Measurements from ENCODE around the gene LRP1.

The LRP1 gene

DNA sequence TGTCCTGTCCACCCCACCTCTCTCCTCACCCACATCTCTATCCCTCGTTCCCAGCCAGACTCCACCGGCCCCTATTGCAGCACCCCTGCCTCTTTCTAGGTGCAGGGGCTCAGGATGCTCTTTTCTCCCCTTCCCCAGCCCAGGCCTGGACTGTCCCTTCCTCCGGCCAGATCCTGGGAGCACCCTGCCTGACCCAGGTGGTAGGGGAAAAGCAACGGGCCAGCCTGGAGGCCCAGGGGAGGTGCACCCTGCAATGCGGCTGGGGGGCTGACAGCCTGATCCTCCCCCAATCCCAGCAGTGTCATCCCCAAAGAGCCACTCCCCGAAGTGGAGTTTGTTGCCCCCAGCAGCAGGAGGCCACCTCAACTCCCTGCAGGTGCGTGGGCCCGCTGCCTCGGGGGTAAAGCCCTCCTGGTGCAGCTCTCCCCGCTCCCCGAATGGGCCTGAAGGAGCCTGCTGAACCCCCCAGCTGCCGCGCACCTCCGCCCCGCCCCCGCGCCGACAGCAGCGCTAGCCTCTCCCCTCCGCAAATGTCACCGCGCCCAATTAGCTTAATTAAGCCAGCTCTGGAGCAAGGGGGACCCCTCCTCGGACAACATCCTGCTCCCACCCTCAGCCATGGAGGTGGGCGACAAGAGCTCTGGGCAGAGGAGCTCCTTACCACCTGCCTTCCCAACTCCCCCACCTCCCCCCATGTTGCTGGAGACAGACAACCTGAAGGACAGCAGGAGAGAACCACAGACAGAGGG is 93.1 kb downstream of the LRP1 start:
- Histone ChIP-seq H3K27me3 (ENCODE audit: insufficient read depth, poor library complexity, severe bottlenecking) (peaks cover 84% of the 10 kb centered on the region), H3K4me3 (replicated peaks; ENCODE audit: insufficient read depth, low read length) (no peak overlapping the region), H3K27ac (replicated peaks) (no peak overlapping the region)
- no peak for TF ChIP-seq REST (IDR thresholded peaks at IDR 0.05; ENCODE audit: insufficient replicate concordance, low read depth)
- no peak for TF ChIP-seq SPI1 (IDR thresholded peaks at IDR 0.05; ENCODE audit: borderline replicate concordance, low read depth)
- TF ChIP-seq GABPA (IDR thresholded peaks at IDR 0.05; ENCODE audit: low read depth) = no peak
- TF ChIP-seq CTCF (IDR thresholded peaks at IDR 0.05; ENCODE audit: insufficient read depth, low read length) = no peak
- no peak for DNase-seq (ENCODE audit: low read depth in 1 of 2, low spot score in 1 of 2)

DNA sequence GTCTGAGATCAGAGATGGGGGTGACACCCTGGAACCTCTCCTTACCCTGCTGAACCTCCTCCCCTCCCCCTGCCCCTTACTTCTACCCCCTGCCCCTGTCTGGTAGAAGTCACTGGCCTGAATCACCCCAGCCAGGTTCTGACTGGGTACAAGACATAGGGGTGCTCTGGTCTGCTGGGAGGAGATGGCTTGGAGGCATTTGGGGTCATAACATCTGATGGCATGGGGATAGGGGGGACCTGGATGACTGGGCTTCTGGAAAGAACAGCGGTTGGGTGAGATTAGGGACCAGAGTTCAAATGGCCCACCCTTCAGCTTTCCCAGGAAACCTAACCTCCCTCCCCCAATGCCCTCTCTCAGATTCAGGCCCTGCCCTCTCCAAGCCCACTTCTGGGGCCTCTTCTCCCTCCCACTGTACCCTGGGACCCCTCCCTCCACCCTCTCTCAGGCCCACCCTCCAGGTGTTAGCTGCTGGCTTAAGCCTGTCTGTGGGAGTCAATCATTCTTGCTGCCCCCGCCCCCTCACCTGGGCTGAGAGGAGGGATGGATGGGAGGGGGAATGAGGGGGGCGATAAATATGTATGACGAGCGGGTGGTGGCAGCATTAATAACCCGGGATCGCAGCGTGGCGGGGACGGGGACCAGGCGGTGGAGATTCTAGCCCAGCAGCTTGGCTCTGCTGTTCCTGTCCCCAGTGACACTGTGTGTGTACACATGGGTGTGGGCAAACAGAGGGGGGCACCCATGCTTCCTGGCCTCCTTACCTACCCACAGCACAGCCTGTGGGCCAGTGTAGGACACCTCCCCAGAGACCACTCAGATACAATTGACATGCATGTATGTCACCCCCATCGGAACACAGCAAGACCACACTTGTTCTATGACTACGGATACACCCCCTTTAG is 94.3 kb downstream of the LRP1 start:
- TF ChIP-seq POLR2AphosphoS5 (IDR thresholded peaks at IDR 0.05; ENCODE audit: low read depth) (no peak), CTCF (IDR thresholded peaks at IDR 0.05; ENCODE audit: insufficient read depth, low read length) (no peak), SPI1 (IDR thresholded peaks at IDR 0.05; ENCODE audit: borderline replicate concordance, low read depth) (no peak), GABPA (IDR thresholded peaks at IDR 0.05; ENCODE audit: low read depth) (no peak), REST (IDR thresholded peaks at IDR 0.05; ENCODE audit: insufficient replicate concordance, low read depth) (no peak)
- no peak overlapping the region for H3K27ac ChIP-seq (replicated peaks)
- H3K27me3 ChIP-seq (ENCODE audit: insufficient read depth, poor library complexity, severe bottlenecking) = peaks cover 85% of the 10 kb centered on the region
- no peak overlapping the region for H3K4me3 ChIP-seq (replicated peaks; ENCODE audit: insufficient read depth, low read length)
- no peak for DNase-seq (ENCODE audit: low read depth in 1 of 2, low spot score in 1 of 2)

GRCh38 chr12:57223191-57224165 is 95.2 kb downstream of the LRP1 start:
- Histone ChIP-seq H3K27ac (replicated peaks) (no peak overlapping the region), H3K27me3 (ENCODE audit: insufficient read depth, poor library complexity, severe bottlenecking) (peaks cover 76% of the 10 kb centered on the region), H3K4me3 (replicated peaks; ENCODE audit: insufficient read depth, low read length) (no peak overlapping the region)
- TF ChIP-seq CTCF (IDR thresholded peaks at IDR 0.05; ENCODE audit: insufficient read depth, low read length) = no peak
- no peak for TF ChIP-seq REST (IDR thresholded peaks at IDR 0.05; ENCODE audit: insufficient replicate concordance, low read depth)
- no peak for TF ChIP-seq POLR2AphosphoS5 (IDR thresholded peaks at IDR 0.05; ENCODE audit: low read depth)
- no peak for TF ChIP-seq SPI1 (IDR thresholded peaks at IDR 0.05; ENCODE audit: borderline replicate concordance, low read depth)
- TF ChIP-seq GABPA (IDR thresholded peaks at IDR 0.05; ENCODE audit: low read depth) = no peak
- no peak for DNase-seq (ENCODE audit: low read depth in 1 of 2, low spot score in 1 of 2)
